Spleen (tissue), 7 donors: ENCODE measurements around the gene UCP3.

Experiments
- CTCF ChIP-seq, 11 experiments: fragments of 200-600 bp in 7 of 11; fragments of 450-650 bp in 4 of 11; sonication (generic) in 4 of 11; IDR thresholded peaks in 8 of 11; conservative IDR thresholded peaks in 3 of 11; 1 replicate in 7 of 11; 2 replicates in 4 of 11; pipeline versions ENCODE4 v1.4.0 to v1.8.0; 2016 to 2021; ENCODE audit warnings: antibody characterized with exemption in 11 of 11, inconsistent platforms in 4 of 11, mild to moderate bottlenecking in 1 of 11
- POLR2A ChIP-seq, 3 donors: fragments of 450-650 bp; IDR thresholded peaks; one replicate each; pipeline ENCODE4 v1.5.1; 2017; ENCODE audit warnings: antibody characterized with exemption in 3 of 3, mild to moderate bottlenecking in 1 of 3
- POLR2AphosphoS5 ChIP-seq, 3 donors: sonication (generic); formaldehyde crosslinking; IDR thresholded peaks; one replicate each; pipeline ENCODE4 v1.5.1; 2017; ENCODE audit warnings: antibody characterized with exemption in 3 of 3
- donor health status: DM: no; HTN: no; CAD: no; lungs with moderate emphysema.
- donor health status: DM: no; HTN: no; CAD: no.
- donor health status: DM: no; HTN: no; CAD: no.

- TF ChIP-seq POLR2A (IDR thresholded peaks at IDR 0.05) (no peak), CTCF (IDR thresholded peaks at IDR 0.05 in 8 of 11, conservative IDR thresholded peaks at IDR 0.05 in 3 of 11) (no peak), POLR2AphosphoS5 (IDR thresholded peaks at IDR 0.05) (peak; percentile 44 to 77 (median 51))
Observed at GRCh38 chr11:73976451-73977151, 32.3 kb downstream of the UCP3 start.
